Effector memory CD8-positive, alpha-beta T cell (primary cell): ENCODE data around the gene TRABD2B.

ENCODE experiments used
- ATAC-seq: fragments of 150-1000 bp; cut with Tn5 transposase; replicated peaks from 2 replicates; pipeline ENCODE4 v1.10.0; 2021; ENCODE audit warnings: mild to moderate bottlenecking, moderate library complexity
- DNase-seq, 3 experiments: peaks; one replicate each; pipeline ENCODE4 v3.0.0; 2021
- H3K27ac Mint-ChIP-seq, 2 donors: one replicate each; pipeline ENCODE4 v1.8.0; 2022; ENCODE audit warnings: mild to moderate bottlenecking in 2 of 2, mixed read lengths in 2 of 2, moderate library complexity in 2 of 2
- H3K27me3 Mint-ChIP-seq, 2 donors: one replicate each; pipeline ENCODE4 v1.8.0; 2022; ENCODE audit warnings: mixed read lengths in 2 of 2
- H3K36me3 Mint-ChIP-seq: one replicate; pipeline ENCODE4 v1.8.0; 2022; ENCODE audit warnings: mild to moderate bottlenecking, moderate library complexity, mixed read lengths; ENCODE audit not compliant: insufficient read depth
- H3K4me1 Mint-ChIP-seq, 2 donors: one replicate each; pipeline ENCODE4 v1.8.0; 2022; ENCODE audit warnings: low read depth in 2 of 2, mixed read lengths in 2 of 2
- H3K4me3 Mint-ChIP-seq, 2 donors: one replicate each; pipeline ENCODE4 v1.8.0; 2022; ENCODE audit warnings: mild to moderate bottlenecking in 2 of 2, mixed read lengths in 2 of 2, moderate library complexity in 2 of 2
- H3K9me3 Mint-ChIP-seq, 2 donors: one replicate each; pipeline ENCODE4 v1.8.0; 2022; ENCODE audit warnings: mixed read lengths in 2 of 2

Gene TRABD2B

DNA sequence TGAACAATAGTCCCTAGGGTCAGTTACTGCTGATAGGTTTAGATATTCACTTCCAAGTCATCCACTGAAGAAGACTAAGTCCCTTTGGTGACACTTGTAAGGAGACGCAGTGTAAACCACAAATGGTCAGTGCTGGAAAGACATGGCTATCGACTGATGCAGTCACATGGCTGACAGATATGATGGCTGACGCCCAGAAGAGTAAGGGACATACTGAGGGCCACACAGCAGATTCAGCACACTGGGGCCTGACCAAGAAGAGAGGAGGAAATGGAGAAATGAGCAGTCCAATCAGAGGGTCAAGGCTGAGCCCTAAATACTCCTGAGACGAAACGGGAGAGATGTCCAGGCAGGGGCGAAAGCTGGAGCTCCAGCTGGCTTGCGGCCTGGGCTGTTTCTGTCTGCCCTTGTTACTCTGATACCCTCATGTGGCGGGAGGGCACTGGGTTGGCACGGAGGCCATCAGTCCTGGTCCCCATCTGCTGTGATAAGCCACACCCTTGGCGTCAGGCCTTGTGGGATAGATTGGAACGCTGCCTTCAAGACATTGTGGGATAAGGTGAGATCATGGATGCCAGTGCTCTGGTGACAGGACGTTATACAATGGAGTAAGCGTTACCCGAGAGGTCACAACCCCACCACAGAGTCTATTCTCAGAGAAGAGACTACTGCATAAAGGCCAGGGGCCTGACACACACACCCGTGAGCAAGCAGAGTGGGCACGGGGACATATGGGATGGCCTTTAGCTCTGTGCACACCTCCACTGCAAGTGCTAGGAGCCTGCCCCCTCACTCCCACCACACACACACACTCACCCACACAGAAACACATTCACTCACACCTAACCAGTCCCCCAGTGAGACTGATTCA is 158.4 kb downstream of the TRABD2B start:
- peaks cover 33 to 52% of the 10 kb centered on the region in 2 donors for H3K27me3 Mint-ChIP-seq
- no peak overlapping the region for H3K4me3 Mint-ChIP-seq
- DNase-seq: no peak
- no peaks in the 10 kb centered on the region for H3K36me3 Mint-ChIP-seq
- no peaks in the 10 kb centered on the region for H3K9me3 Mint-ChIP-seq
- no peaks in the 10 kb centered on the region for H3K4me1 Mint-ChIP-seq
- H3K27ac Mint-ChIP-seq: no peak overlapping the region
- ATAC-seq: no peak

DNA sequence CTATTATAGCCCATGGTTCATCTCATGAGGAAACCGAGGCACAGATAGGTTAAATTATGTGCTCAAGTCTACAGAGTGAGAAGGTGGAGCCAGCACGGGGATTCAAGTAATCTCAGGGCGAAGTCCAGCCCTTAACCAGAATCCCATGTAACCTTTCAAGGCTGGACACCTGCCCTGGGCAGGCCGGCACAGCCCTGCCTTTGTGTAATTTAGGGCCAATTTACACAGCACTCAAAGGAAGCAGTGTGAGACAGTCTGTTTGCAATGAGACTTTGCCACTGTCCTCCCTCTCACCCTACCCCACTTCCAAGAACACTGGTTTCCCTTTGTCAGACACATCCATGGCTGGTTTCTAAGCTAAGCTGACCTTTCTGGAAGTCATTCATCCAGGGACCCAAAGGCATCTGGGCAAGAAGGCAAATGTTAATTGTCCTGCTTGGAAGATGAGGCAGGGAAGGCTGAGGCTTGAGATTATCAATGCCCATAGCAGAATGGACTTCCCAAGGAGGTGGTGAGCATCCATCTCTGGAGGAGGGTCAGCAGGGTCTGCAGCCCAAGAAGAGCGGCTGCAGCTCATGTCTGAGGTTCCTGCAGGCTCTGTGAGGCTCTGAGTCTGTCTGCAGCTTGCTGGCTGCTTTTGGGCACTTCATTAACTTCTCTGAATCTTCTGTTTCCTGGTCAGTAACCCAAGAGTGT is 159.2 kb downstream of the TRABD2B start:
- no peak overlapping the region for H3K27ac Mint-ChIP-seq
- no peak for DNase-seq
- no peak for ATAC-seq
- H3K9me3 Mint-ChIP-seq: no peaks in the 10 kb centered on the region
- H3K36me3 Mint-ChIP-seq: no peaks in the 10 kb centered on the region
- H3K4me1 Mint-ChIP-seq: no peaks in the 10 kb centered on the region
- no peak overlapping the region for H3K4me3 Mint-ChIP-seq
- H3K27me3 Mint-ChIP-seq: peaks cover 29 to 49% of the 10 kb centered on the region in 2 donors

DNA sequence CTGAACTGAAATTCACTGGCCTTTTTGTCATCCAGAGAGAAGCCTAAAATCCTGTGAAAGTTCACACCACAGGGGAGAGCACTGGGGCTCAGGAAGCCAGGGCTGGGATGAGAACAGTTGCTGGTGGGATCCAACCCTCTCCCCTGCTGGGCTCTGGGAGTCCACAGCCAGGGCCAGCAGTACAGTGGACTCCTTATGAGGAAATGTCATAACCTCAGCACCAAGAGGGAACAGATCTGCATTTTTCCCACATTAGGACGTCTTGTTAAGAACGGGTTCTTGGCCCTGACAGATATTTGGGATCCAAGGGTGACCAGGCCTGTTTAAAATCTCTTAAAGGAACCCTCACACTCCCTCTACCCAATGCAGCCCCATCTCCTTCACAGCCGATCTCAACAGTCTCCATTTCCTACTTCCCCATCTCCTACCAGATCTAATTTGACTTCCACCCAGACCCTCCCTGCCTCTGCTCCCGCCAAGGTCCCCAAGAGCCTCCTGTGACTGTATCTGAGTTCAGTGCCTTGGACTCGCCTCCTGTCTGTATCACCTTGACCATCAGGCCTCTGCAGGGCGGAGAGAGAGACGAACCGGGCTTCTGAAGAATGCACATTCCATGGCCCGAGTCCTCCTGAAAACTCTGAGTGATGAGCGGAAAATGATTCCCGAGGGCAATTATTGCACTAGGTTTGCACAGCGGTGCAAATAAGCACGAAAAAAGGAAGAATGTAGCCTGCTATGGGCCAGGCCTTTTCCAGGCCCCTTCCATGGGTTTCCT is 159.9 kb downstream of the TRABD2B start:
- ATAC-seq: no peak
- no peaks in the 10 kb centered on the region for H3K36me3 Mint-ChIP-seq
- peaks cover 29 to 49% of the 10 kb centered on the region in 2 donors for H3K27me3 Mint-ChIP-seq
- no peaks in the 10 kb centered on the region for H3K9me3 Mint-ChIP-seq
- no peak for DNase-seq
- H3K27ac Mint-ChIP-seq: no peak overlapping the region
- no peaks in the 10 kb centered on the region for H3K4me1 Mint-ChIP-seq
- no peak overlapping the region for H3K4me3 Mint-ChIP-seq

DNA sequence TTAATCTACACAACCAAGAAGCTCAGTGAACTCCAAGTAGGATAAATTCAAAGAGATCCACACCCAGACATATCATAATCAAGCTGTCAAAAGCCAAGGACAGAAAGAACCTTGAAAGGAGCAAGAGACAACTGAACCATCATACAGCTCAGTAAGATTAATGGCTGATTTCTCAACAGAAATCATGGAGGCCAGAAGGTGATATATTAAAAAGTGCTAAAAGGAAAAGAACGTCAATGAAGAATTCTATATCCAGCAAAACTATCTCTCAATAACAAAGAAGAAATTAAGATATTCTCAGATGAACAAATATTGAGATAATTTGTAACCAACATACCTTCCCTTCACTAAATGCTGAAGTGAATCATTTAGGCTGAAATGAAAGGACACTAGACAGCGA is 161.8 kb downstream of the TRABD2B start:
- no peaks in the 10 kb centered on the region for H3K36me3 Mint-ChIP-seq
- no peak for ATAC-seq
- no peaks in the 10 kb centered on the region for H3K4me1 Mint-ChIP-seq
- H3K27me3 Mint-ChIP-seq: peaks cover 35 to 55% of the 10 kb centered on the region in 2 donors
- H3K27ac Mint-ChIP-seq: no peak overlapping the region
- H3K4me3 Mint-ChIP-seq: no peak overlapping the region
- no peaks in the 10 kb centered on the region for H3K9me3 Mint-ChIP-seq
- no peak for DNase-seq

DNA sequence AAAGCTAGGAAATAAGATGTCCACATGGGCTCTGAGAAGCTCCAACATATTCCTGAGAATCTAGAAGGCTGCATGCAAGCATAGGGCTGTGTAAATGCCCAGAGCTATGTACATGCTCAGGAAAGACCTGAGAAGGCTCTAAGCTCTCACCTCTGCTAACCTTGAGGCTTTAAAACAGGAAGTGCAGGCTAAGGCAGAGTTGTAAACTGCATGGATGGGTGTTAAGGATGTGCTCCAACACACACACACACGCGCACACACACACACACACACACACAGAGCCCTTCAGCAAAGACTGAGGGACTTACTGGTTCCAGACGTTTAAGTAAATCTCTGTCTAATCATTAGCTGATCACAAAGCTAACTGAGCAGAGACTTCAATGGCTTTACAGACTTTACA is 162.9 kb downstream of the TRABD2B start:
- peaks cover 46 to 63% of the 10 kb centered on the region in 2 donors for H3K27me3 Mint-ChIP-seq
- no peaks in the 10 kb centered on the region for H3K4me1 Mint-ChIP-seq
- H3K36me3 Mint-ChIP-seq: no peaks in the 10 kb centered on the region
- DNase-seq (no peak), ATAC-seq (no peak)
- no peaks in the 10 kb centered on the region for H3K9me3 Mint-ChIP-seq
- no peak overlapping the region for H3K4me3 Mint-ChIP-seq
- no peak overlapping the region for H3K27ac Mint-ChIP-seq

DNA sequence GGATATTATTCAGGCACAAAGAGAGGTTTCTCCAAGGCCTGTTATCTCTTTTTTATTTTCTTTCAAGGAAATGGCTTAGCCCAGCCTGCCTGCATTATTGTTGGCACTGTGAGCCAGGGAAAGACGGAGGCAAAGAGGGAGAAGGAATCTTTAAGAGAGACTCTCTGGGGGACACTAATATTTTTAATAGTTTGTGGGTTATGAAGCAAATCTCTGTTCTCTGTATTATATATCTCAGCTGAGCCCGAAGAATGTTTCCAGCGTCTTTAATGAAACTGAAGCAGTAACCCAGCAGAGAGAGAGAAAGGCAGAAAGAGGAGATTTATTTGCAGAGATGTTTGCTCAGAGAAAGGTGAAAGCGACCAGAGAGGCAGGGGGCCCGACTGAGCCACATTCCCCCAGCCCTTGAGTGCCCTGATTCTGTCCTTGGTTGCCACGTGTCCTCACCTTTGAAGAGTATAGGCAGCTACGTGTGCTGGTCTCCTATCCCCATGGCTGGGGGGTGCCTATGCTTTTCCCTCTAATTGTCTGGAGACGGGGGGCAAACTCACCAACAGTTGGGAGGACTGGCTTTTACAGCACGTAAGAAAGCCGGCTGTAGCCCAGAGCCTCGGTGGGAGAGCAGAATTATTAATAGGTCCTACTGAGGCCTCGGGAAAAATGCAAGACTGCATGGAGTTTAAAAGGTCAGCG is 166.4 kb downstream of the TRABD2B start:
- DNase-seq (no peak), ATAC-seq (no peak)
- H3K4me3 Mint-ChIP-seq: no peak overlapping the region
- no peaks in the 10 kb centered on the region for H3K4me1 Mint-ChIP-seq
- no peak overlapping the region for H3K27ac Mint-ChIP-seq
- H3K27me3 Mint-ChIP-seq: peaks cover 32 to 54% of the 10 kb centered on the region in 2 donors
- H3K36me3 Mint-ChIP-seq: no peaks in the 10 kb centered on the region
- H3K9me3 Mint-ChIP-seq: no peaks in the 10 kb centered on the region

DNA sequence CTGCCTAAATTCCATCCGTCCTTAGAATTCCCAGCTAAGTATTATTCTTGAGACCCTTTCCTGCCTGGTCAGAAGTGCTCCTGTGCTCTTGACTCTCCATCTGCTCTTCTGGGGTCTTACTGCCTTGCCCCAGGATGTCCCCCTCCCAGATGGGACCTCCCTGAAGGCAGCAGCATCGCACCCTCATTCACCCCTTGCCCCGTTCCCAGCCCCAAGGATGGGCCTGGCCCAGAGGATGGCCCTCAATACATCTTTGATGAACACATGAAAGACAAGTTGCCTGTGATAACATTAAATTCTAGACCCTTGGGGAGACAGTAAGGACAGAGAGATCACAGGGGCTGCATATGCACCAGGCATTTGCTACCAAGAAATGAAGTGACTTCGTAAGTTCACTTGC is 167.2 kb downstream of the TRABD2B start:
- Mint-ChIP-seq H3K27me3 (peaks cover 32 to 55% of the 10 kb centered on the region in 2 donors), H3K27ac (no peak overlapping the region), H3K9me3 (no peaks in the 10 kb centered on the region), H3K36me3 (no peaks in the 10 kb centered on the region), H3K4me3 (no peak overlapping the region), H3K4me1 (no peaks in the 10 kb centered on the region)
- no peak for DNase-seq
- ATAC-seq: no peak

DNA sequence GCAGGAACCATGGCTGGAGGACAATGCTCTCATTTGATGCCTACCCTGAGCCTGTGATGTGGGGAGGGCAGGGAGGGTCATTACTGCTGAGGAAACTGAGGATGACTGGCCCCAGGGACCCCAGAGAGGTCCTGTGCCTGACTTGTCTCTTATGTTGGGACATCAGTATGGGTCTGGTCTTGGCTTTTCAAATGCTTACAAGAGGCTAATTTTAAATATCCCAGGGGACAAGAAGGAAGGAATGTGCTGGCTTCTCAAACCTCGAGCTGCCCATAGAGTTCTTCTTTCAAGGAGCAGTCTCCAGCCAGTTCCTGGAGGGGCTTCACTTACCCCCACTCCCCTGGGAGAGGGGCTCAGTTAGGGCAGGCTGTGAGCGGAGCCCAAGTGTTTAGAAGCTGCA is 168.2 kb downstream of the TRABD2B start:
- no peaks in the 10 kb centered on the region for H3K36me3 Mint-ChIP-seq
- no peak for ATAC-seq
- H3K4me3 Mint-ChIP-seq: no peak overlapping the region
- H3K9me3 Mint-ChIP-seq: no peaks in the 10 kb centered on the region
- no peak overlapping the region for H3K27ac Mint-ChIP-seq
- no peaks in the 10 kb centered on the region for H3K4me1 Mint-ChIP-seq
- DNase-seq: no peak
- peaks cover 32 to 65% of the 10 kb centered on the region in 2 donors for H3K27me3 Mint-ChIP-seq

DNA sequence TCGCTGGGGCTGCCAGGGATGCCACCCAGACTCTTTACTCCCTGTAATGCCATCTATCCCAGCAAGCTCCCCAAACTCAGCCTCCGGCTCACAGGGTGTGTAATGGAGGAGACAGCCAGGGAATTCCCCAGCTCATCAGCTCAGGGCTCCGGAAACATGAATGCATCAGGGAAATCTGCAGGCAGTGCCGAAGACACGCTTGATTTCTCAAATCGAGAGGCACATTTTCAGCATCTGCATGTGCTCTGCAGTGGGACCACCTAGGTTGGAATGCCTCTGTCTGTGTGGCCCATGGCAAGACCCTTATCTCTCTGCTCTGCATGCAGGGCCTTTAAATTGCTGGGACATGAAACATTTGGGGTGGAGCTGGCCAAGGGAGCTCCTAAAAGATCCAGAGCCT is 170.1 kb downstream of the TRABD2B start:
- Mint-ChIP-seq H3K9me3 (no peaks in the 10 kb centered on the region), H3K4me1 (no peaks in the 10 kb centered on the region), H3K27me3 (peaks cover 20 to 62% of the 10 kb centered on the region in 2 donors), H3K4me3 (no peak overlapping the region), H3K36me3 (no peaks in the 10 kb centered on the region), H3K27ac (no peak overlapping the region)
- ATAC-seq (no peak), DNase-seq (no peak)

DNA sequence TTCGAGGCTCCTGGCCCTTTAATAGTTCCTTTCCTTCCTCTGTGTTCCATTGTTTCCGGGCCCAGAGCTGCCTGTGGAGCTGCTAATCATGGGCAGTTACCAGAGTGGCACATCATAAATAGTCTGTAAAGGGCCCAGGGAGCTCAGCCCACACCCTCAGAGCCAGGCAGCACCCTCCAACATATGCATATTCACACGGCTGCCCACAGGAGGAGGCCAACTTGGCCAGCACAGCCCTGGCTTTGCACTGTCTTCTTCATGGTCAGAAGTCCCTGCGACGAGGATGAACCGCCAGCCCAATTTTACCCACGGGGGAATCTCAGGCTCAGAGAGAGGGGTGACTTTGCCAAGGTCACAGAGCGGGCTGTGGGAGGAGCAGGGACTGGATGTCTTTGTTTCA is 172.5 kb downstream of the TRABD2B start:
- Mint-ChIP-seq H3K4me3 (no peak overlapping the region), H3K36me3 (no peaks in the 10 kb centered on the region), H3K27ac (no peak overlapping the region), H3K4me1 (no peaks in the 10 kb centered on the region), H3K27me3 (peaks cover 6 to 40% of the 10 kb centered on the region in 2 donors), H3K9me3 (no peaks in the 10 kb centered on the region)
- ATAC-seq (no peak), DNase-seq (no peak)

DNA sequence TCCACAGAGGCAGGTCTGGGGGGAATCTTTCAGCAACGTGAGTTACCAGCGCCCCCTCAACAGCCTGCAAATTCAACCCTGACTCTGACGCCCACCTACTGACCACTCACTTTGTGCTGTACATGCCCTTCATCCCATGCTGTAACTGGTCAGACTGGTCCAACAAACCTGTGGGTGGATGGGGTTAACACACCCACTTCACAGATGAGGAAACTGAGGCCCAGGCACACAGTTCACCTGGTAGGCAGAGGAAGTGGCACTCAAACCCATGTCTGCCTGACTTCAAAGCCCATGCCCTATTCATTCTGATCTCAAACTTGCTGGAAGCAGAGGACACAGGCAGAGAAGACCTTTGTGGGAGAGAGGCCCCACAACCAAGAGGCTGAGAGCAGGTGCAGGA is 172.9 kb downstream of the TRABD2B start:
- Mint-ChIP-seq H3K9me3 (no peaks in the 10 kb centered on the region), H3K4me3 (no peak overlapping the region), H3K4me1 (no peaks in the 10 kb centered on the region), H3K36me3 (no peaks in the 10 kb centered on the region), H3K27ac (no peak overlapping the region), H3K27me3 (peaks cover 1 to 36% of the 10 kb centered on the region in 2 donors)
- ATAC-seq (no peak), DNase-seq (no peak)

DNA sequence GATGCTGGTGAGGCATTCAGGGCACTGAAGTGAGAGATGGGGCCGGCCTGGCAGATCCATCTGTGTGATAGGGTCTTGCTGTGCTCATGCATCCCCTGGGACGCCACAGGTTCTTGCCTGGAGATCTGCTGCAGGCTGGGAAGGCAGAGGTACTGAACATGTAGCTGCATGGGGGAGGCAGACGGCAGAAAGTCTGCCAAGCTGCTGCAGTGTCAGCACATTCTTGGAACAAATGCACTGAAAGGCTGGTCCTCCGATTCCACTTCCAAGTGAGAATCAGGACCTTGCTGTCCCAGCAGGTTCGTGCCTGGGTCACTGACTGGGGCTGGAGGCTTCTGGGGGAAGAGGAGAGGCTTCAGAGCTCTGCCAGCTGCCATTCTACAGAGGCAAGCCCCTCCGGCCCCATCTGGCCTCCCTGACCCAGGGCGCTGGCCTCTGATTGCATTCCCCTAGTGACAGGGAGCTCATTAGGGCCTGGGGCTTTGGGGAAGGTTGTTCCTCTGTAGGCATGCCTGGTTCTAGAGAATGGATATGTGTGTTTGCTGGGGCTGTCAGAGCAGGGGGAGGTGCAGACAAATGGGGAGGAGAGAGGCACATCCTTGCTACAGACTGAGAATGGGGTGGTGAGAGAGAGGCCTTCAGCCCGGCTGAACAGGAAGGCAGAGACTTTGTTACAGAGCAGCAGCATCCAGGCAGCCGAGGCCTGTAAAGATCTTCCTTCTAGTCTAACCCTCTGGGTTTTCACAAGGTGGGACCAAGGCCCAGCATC is 174.0 kb downstream of the TRABD2B start:
- peaks cover 0 to 26% of the 10 kb centered on the region in 2 donors for H3K27me3 Mint-ChIP-seq
- H3K9me3 Mint-ChIP-seq: no peaks in the 10 kb centered on the region
- H3K36me3 Mint-ChIP-seq: no peaks in the 10 kb centered on the region
- ATAC-seq (no peak), DNase-seq (no peak)
- H3K27ac Mint-ChIP-seq: no peak overlapping the region
- H3K4me3 Mint-ChIP-seq: no peak overlapping the region
- H3K4me1 Mint-ChIP-seq: no peaks in the 10 kb centered on the region
